Measurements from ENCODE around the gene EBF3.
A peak's percentile ranks its signal among the peaks of the same experiment; 100 is the strongest.

Gene EBF3, protein sequence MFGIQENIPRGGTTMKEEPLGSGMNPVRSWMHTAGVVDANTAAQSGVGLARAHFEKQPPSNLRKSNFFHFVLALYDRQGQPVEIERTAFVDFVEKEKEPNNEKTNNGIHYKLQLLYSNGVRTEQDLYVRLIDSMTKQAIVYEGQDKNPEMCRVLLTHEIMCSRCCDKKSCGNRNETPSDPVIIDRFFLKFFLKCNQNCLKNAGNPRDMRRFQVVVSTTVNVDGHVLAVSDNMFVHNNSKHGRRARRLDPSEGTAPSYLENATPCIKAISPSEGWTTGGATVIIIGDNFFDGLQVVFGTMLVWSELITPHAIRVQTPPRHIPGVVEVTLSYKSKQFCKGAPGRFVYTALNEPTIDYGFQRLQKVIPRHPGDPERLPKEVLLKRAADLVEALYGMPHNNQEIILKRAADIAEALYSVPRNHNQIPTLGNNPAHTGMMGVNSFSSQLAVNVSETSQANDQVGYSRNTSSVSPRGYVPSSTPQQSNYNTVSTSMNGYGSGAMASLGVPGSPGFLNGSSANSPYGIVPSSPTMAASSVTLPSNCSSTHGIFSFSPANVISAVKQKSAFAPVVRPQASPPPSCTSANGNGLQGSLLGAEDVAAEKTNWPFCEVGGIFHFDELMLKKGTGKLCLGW

GRCh38 chr10:129963641-129964501 lies at the start of gene EBF3:
EBF3 (minus strand) TSS chr10:129964274; CDS start chr10:129963768, 506 bp downstream.
- DNase-seq (ENCODE audit: low spot score) = peak; percentile 91

GRCh38 chr10:130013335-130014262 lies 49.5 kb upstream of the EBF3 start:
- no peak for DNase-seq (ENCODE audit: low spot score)

- no peak for DNase-seq (ENCODE audit: low spot score)
Measured at GRCh38 chr10:130012129-130012528, 48.1 kb upstream of the EBF3 start.

- DNase-seq (ENCODE audit: low spot score) = no peak
Measured at GRCh38 chr10:130010653-130011052, 46.6 kb upstream of the EBF3 start.

DNA sequence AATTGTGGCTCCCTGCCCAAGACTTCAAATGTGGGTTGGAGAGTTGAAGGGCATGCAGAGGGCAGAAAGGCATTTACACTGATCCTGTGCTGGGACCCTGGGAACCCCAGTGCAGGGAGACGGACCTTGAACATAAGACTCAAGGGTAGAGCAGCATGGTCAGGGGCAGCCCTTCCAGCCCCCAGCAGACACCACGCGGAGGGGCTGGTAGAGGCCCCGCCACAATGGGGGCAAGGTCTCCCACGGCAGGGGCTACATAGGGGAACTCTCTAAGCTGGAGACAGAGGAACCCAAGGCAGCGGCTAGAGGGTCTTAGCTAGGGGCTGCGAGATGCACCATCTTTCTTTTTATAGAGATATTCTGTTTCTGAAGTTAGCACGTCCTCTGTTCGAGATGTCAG lies 45.2 kb upstream of the EBF3 start:
- DNase-seq (ENCODE audit: low spot score) = no peak

DNA sequence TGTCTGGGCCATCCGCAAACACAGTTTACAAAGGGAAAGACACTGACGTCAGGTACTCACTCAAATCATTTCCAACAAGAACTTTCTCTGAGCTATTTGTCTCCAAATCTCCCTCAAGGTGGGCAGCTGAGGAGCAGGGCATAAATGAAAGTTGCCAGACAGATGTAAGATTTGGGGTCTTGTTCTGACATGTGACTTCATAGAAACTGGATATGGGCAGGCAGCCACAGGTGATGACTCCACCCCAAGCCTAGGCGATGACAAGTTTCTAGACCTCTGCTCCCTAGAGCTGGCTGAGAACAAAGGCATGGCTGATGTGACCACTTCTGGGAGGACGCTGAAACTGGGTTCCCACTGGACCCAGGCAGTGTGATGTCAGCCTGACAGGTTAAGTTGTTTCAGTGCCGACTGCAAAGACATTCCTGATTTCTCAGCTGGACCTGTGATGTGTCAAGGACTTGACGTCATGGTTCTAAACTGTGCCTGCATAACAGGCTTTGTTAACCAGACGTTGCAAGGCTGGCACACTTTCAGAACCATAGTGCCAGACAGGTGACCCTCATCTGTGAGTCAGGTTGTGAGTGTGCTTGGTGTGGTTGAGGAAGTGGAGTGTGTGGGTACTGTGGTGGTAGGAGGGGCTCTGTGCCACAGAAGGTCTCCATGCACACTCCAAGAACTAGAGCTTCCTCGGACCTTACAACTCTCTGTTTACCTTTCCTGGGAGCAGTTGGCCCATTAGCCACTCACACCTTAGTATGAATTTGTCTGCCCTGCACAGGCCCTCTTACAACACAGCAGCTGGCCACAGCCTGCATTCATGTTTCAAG lies 39.9 kb upstream of the EBF3 start:
- DNase-seq (ENCODE audit: low spot score) = no peak

GRCh38 chr10:130003166-130003565 lies 39.1 kb upstream of the EBF3 start:
- DNase-seq (ENCODE audit: low spot score) = no peak

GRCh38 chr10:130002606-130003005 lies 38.5 kb upstream of the EBF3 start:
- DNase-seq (ENCODE audit: low spot score) = no peak

- DNase-seq (ENCODE audit: low spot score) = no peak
Measured at GRCh38 chr10:130000918-130001317, 36.8 kb upstream of the EBF3 start.

DNA sequence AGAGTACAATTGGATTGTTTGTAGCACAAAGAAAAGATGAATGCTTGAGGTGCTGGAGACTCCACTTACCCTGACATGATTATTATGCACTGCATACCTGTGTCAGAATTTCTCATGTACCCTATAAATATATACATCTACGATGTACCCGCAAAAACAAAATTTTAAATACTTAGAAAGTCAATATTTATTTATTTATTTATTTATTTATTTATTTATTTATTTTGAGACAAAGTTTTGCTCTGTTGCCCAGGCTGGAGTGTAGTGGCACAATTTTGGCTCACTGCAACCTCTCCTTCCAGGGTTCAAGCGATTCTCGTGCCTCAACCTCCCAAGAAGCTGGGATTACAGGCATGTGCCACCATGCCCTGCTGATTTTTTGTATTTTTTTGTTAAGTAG lies 35.1 kb upstream of the EBF3 start:
- no peak for DNase-seq (ENCODE audit: low spot score)

DNA sequence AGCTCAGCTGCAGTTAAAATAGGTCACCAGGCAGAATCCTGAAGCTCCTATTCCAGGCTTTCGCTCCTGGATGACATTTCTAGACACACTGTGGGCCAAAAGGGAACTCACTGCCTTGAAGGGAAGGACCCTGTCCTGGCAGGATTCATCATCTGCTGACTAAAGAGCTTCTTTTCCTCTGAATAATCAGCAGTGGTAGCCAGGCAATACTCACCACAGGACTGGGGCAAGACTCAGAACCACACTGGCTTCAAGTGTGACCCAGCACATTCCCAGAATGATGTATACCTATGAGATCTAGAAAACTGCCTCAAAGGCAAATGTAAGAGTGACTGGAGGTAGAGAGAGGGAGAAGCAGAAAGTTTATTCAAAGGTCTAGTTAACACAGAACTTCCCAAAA lies 29.5 kb upstream of the EBF3 start:
- no peak for DNase-seq (ENCODE audit: low spot score)

DNA sequence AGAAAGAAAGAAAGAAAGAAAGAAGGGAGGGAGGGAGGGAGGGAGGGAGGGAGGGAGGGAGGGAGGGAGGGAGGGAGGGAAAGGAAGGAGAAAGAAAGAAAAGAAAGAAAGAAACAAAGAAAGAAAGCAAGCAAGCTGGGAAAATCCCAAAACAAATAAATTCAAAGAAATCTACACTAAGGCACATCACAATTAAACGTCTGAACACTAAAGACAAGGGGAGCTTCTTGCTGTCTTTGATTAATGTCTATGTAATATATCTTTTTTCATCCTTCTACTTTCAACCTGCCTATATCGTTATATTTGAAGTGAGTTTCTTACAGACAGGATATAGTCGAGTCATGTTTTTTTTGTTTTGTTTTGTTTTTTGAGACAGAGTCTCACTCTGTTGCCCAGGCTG lies 28.3 kb upstream of the EBF3 start:
- DNase-seq (ENCODE audit: low spot score) = no peak

DNA sequence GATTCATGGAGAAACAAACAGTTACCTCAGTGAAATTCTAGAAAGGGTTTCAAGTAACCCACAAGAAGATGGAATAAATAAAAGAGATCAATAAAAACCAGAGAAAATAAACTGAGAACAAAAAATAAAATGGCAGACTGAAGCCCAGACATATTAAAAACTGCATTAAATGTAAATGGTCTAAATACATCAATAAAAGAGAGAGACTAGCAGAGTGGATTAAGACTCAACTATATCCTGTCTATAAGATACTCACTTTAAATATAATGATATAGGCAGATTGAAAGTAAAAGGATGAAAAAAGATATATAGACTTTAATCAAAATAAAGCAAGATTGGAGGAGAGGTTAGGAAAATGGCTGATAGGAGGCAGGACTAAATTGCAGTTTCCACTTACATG lies 18.8 kb upstream of the EBF3 start:
- DNase-seq (ENCODE audit: low spot score) = no peak

GRCh38 chr10:129978980-129979379 lies 14.9 kb upstream of the EBF3 start:
- DNase-seq (ENCODE audit: low spot score) = no peak

DNA sequence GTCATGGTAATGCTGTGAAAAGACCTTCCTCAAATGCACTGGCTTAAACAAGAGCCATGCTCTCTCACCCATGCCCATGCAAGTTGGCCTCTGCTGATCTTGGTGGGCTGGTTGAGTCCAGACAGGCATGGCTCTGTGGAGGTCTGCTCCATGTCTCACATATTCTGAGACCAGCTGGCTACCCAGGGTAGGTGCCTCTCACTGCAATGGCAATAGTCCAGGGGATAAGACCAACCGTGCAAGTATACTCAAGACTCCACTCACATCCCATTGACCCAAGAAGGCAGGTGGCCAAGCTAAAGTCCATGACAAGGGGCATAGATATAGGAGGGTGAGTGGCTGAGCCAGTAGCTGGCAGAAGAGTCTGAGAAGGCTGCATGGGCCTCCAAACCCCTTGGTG lies 14.2 kb upstream of the EBF3 start:
- no peak for DNase-seq (ENCODE audit: low spot score)

DNA sequence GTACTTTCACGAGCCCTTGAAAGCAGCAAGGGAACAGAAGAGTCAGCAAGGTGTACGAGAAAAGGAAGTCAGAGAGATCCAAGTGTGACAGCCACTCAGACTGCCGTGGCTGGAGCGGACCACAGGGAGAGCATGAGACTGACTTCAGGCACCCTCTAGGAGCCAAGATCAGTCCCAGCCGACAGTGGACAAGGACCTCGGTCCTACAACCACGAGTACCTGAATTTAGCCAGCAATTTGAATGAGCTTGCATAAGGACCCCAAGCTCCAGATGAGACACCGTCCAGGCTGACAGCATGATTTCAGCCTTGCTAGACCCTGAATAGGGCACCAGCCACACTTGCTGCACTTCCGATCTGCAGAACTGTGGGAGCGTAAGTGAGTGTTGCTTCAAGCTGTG lies 13.7 kb upstream of the EBF3 start:
- no peak for DNase-seq (ENCODE audit: low spot score)

- no peak for DNase-seq (ENCODE audit: low spot score)
Measured at GRCh38 chr10:129973674-129974059, 9.6 kb upstream of the EBF3 start.

GRCh38 chr10:129972966-129973673 lies 9.0 kb upstream of the EBF3 start:
- DNase-seq (ENCODE audit: low spot score) = no peak

GRCh38 chr10:129972145-129972965 lies 8.3 kb upstream of the EBF3 start:
- no peak for DNase-seq (ENCODE audit: low spot score)
